PFSK-1 (cell line): ENCODE data around the gene CLSTN1.

Source experiments
- FOXP2 ChIP-seq: optimal IDR thresholded peaks from 2 replicates; pipeline ENCODE3; 2011; ENCODE audit warnings: borderline replicate concordance, control low read depth, inconsistent platforms; ENCODE audit not compliant: insufficient read depth; ENCODE audit errors: extremely low read length, extremely low read depth
- POLR2AphosphoS5 ChIP-seq: IDR thresholded peaks from 2 replicates; pipeline ENCODE4 v1.6.1; 2012; ENCODE audit warnings: low read depth, mild to moderate bottlenecking, control low read depth, low read length, moderate library complexity
- SIN3A ChIP-seq: IDR thresholded peaks from 2 replicates; pipeline ENCODE4 v1.6.1; 2012; ENCODE audit warnings: mild to moderate bottlenecking, low read length, moderate library complexity, borderline replicate concordance; ENCODE audit not compliant: insufficient read depth
- TAF1 ChIP-seq: IDR thresholded peaks from 2 replicates; pipeline ENCODE4 v1.6.1; 2012; ENCODE audit warnings: low read length, control low read depth, borderline replicate concordance; ENCODE audit not compliant: insufficient read depth
- TF ChIP-seq, protein P1 (sequence below), 2 experiments: IDR thresholded peaks; 2 replicates each; pipeline versions ENCODE4 v1.6.1 to v1.8.0; 2011 to 2012; ENCODE audit warnings: low read depth in 2 of 2, low read length in 2 of 2, control low read depth in 1 of 2, inconsistent platforms in 1 of 2, mild to moderate bottlenecking in 1 of 2, moderate library complexity in 1 of 2; ENCODE audit not compliant: insufficient read depth in 1 of 2

Gene CLSTN1

DNA sequence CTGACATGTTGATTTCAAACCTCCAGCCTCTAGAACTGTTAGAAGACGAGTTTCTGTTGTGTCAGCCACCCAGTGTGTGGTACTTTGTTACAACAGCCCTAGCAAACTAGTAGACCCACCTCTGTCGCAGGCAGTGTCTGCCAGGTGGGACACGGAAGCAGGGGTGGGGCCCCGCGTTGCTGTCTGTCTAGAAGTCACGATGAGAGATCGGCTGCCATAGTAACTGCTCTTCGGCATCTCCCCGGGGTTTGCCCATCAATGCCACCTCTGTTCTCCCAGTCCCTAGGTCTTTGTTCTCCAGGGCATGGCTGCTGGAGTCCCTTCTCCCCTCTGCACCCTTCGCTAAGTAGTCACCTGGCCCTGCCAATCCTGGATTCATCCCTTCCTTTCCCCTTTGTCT, 15.2 kb upstream of the CLSTN1 start:
- no peak for TF ChIP-seq SIN3A
- no peak for TF ChIP-seq POLR2AphosphoS5
- TF ChIP-seq TAF1 = no peak
- TF ChIP-seq, protein P1, sequence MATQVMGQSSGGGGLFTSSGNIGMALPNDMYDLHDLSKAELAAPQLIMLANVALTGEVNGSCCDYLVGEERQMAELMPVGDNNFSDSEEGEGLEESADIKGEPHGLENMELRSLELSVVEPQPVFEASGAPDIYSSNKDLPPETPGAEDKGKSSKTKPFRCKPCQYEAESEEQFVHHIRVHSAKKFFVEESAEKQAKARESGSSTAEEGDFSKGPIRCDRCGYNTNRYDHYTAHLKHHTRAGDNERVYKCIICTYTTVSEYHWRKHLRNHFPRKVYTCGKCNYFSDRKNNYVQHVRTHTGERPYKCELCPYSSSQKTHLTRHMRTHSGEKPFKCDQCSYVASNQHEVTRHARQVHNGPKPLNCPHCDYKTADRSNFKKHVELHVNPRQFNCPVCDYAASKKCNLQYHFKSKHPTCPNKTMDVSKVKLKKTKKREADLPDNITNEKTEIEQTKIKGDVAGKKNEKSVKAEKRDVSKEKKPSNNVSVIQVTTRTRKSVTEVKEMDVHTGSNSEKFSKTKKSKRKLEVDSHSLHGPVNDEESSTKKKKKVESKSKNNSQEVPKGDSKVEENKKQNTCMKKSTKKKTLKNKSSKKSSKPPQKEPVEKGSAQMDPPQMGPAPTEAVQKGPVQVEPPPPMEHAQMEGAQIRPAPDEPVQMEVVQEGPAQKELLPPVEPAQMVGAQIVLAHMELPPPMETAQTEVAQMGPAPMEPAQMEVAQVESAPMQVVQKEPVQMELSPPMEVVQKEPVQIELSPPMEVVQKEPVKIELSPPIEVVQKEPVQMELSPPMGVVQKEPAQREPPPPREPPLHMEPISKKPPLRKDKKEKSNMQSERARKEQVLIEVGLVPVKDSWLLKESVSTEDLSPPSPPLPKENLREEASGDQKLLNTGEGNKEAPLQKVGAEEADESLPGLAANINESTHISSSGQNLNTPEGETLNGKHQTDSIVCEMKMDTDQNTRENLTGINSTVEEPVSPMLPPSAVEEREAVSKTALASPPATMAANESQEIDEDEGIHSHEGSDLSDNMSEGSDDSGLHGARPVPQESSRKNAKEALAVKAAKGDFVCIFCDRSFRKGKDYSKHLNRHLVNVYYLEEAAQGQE (IDR thresholded peaks at IDR 0.05; ENCODE audit: insufficient read depth in 1 of 2, low read depth in 2 of 2, low read length in 2 of 2) = no peak
- no peak for TF ChIP-seq FOXP2

DNA sequence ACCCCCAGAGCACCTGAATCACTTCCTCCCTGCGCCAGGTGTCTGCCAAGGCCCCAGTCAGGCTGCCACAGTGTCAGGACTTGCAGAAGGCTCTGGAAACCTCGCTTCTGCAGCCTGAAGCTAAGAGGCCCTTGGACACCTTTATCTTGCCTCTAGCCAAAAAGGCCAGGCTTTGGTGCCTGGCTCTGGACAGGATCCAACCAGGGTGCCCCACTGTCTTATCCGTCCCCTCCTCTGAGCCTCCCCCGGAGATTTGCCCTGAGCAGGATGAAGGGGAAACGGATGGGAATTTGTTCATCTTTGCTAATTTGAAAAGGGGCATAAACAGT, 12.8 kb upstream of the CLSTN1 start:
- TF ChIP-seq TAF1 (no peak), POLR2AphosphoS5 (no peak), SIN3A (no peak), FOXP2 (no peak)
- TF ChIP-seq, protein P1 (IDR thresholded peaks at IDR 0.05; ENCODE audit: insufficient read depth in 1 of 2, low read depth in 2 of 2, low read length in 2 of 2) = no peak

DNA sequence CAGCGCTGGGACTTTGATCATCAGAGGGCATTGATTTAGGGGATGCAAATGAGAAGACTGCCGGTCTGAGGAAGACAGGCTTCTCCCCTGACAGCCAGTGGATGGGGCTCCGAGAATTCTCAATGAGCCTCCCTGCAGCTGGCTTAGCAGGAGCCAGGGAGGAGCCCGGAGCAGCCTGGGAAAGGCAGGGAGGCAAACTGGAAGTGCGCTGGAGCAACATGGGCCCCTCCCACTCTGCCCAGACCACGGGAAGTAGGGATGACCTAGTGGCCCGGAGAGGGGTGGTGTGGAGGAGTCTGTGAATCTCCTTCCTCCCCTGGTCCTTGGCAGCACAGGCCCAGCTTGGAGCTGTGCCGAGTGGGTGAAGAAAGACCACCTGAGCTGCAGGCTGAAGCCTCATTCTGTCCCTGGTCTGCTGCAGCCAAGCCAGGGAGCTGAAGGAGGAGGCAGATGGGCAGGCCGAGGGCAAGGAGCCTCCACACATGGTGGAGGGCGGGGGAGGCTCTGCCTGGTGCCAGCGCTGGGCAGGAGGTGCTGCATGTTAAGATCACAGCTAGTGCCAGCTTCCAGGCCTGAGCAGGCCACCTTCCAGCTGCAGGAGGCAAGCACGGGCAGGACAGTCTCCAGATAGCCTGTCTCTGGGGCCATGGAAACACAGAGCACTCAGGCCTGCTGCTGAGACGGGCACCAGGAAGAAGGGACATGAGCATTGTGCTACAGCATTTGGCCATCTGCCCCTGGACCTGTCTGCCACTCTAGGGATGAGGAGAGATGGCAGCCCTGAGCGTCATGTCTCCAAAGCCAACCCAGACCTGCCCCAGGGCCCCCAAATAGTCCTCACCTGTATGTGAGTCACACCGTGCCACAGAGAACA, 12.2 kb upstream of the CLSTN1 start:
- TF ChIP-seq FOXP2 (peak; percentile 56), POLR2AphosphoS5 (no peak), TAF1 (peak; percentile 58; the same call in 1 of the 2 replicates), SIN3A (no peak)
- TF ChIP-seq, protein P1 (IDR thresholded peaks at IDR 0.05; ENCODE audit: insufficient read depth in 1 of 2, low read depth in 2 of 2, low read length in 2 of 2) = 0 out of 4 replicates have a peak, but pooled peaks of 1 of the 2 experiments have one; percentile 18

DNA sequence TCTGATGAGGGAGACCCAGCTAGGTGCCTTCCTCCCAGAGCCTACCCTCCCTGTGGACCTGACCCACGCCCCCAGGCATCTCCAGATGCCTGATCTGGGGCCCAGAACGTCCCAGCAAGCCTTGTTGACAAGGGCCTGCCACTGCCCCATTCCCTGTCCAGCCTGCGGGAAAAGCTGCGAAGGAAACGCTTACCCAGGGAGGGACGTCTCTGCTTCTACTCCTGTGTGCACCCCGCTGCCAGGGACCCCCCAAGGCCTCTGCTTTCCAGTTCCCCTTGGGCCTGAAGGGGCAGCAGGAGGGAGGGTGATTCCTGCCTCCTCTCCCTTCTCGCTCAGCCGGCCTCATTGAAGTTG, 11.6 kb upstream of the CLSTN1 start:
- no peak for TF ChIP-seq TAF1
- TF ChIP-seq, protein P1 (IDR thresholded peaks at IDR 0.05; ENCODE audit: insufficient read depth in 1 of 2, low read depth in 2 of 2, low read length in 2 of 2) = no peak
- TF ChIP-seq FOXP2 = no peak
- TF ChIP-seq POLR2AphosphoS5 = no peak
- no peak for TF ChIP-seq SIN3A
